Hepatocyte (in vitro differentiated cells): ENCODE measurements around the gene ANKS1B. TPM values are rescaled to one million over a fixed set of nuclear protein-coding genes. Genes with fewer than 3 reads are reported as not detected.
A peak's percentile ranks its signal among the peaks of the same experiment; 100 is the strongest.

Experiments
- DNase-seq: peaks from one replicate; pipeline ENCODE4 v3.0.0-alpha.2; 2016; ENCODE audit warnings: low spot score
- H2AFZ ChIP-seq: fragments of 200-600 bp; sonication (generic); 2 replicates; pipeline ENCODE4 v1.6.0; 2016; ENCODE audit warnings: antibody characterized with exemption, mild to moderate bottlenecking
- H3K27ac ChIP-seq: fragments of 200-600 bp; sonication (generic); 2 replicates; pipeline ENCODE4 v1.5.1; 2016; ENCODE audit warnings: mild to moderate bottlenecking
- H3K27me3 ChIP-seq: fragments of 200-600 bp; sonication (generic); 2 replicates; pipeline ENCODE4 v1.6.1; 2016
- H3K36me3 ChIP-seq: fragments of 200-600 bp; sonication (generic); replicated peaks from 2 replicates; pipeline ENCODE4 v1.5.1; 2016; ENCODE audit warnings: low read depth; ENCODE audit not compliant: insufficient read depth
- H3K4me1 ChIP-seq: fragments of 200-600 bp; sonication (generic); 2 replicates; pipeline ENCODE4 v1.5.1; 2016; ENCODE audit warnings: mild to moderate bottlenecking, moderate library complexity; ENCODE audit not compliant: insufficient read depth
- H3K4me2 ChIP-seq: fragments of 200-600 bp; sonication (generic); 2 replicates; pipeline ENCODE4 v1.6.0; 2016
- H3K4me3 ChIP-seq: fragments of 200-600 bp; sonication (generic); 2 replicates; pipeline ENCODE4 v1.5.1; 2016; ENCODE audit warnings: mild to moderate bottlenecking
- H3K79me2 ChIP-seq: fragments of 200-600 bp; sonication (generic); 2 replicates; pipeline ENCODE4 v1.6.0; 2017; ENCODE audit warnings: mild to moderate bottlenecking
- H3K9me2 ChIP-seq: fragments of 200-600 bp; sonication (generic); replicated peaks from 2 replicates; pipeline ENCODE4 v1.6.0; 2017; ENCODE audit warnings: mild to moderate bottlenecking; ENCODE audit not compliant: insufficient read depth
- H3K9me3 ChIP-seq: fragments of 200-600 bp; sonication (generic); 2 replicates; pipeline ENCODE4 v1.5.1; 2016; ENCODE audit warnings: low read depth, mild to moderate bottlenecking
- H4K20me1 ChIP-seq: fragments of 200-600 bp; sonication (generic); 2 replicates; pipeline ENCODE4 v1.6.0; 2016; ENCODE audit warnings: mild to moderate bottlenecking; ENCODE audit not compliant: insufficient read depth, poor library complexity, severe bottlenecking
- CTCF ChIP-seq: fragments of 200-600 bp; sonication (generic); IDR thresholded peaks from 2 replicates; pipeline ENCODE4 v1.5.1; 2016; ENCODE audit warnings: antibody characterized with exemption, mild to moderate bottlenecking; ENCODE audit not compliant: poor library complexity
- EZH2 ChIP-seq: fragments of 200-600 bp; sonication (generic); IDR thresholded peaks from 2 replicates; pipeline ENCODE4 v1.6.1; 2016; ENCODE audit warnings: antibody characterized with exemption, mild to moderate bottlenecking, borderline replicate concordance
- EZH2phosphoT487 ChIP-seq: fragments of 200-600 bp; sonication (generic); IDR thresholded peaks from one replicate; pipeline ENCODE4 v1.6.1; 2018; ENCODE audit warnings: antibody characterized with exemption, mild to moderate bottlenecking, low read depth, moderate library complexity; ENCODE audit not compliant: unreplicated experiment, severe bottlenecking
- WGBS: methylation state at CpG from one replicate; pipeline ENCODE4 v1.1.6; 2016; ENCODE audit warnings: low lambda C conversion rate; ENCODE audit errors: missing lambda C conversion rate; 5-methylcytosine and 5-hydroxymethylcytosine counted together
- polyA plus RNA-seq: library from polyadenylated mRNA; unstranded; fragments of >200 nt; fragmentation: Nextera tagmentation; extraction: Ambion mirVana; gene quantifications from 2 replicates; pipeline ENCODE4 v1.2.1, GENCODE V29; 2016
- total RNA-seq: library from RNA; depleted of rRNA; stranded (reverse); fragments of >200 nt; gene quantifications from 2 replicates; pipeline ENCODE4 v1.2.3, GENCODE V29; 2014

ANKS1B gene
- total and polyA plus RNA-seq, 2 experiments from 2014 or later, result 1.6 to 2.2 TPM

DNA sequence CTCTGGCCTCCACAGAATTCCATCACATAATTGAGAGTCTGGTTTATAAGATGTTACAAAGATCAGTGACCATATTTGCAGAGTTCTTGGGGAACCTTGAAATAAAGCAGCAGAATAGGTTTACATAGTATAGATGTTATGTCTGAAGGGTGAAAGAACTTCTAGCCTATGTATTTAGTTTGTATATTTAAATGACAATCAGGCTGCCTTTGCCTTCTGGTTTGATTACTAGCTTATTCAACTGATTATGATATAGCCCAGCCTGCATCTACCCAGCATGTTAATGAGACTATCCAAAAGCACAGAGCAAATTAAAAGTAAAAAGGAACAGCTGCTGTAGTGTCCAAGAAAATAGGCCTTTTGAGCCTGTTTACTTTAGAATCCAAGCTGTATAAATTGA, 1254.3 kb downstream of the ANKS1B start:
- H4K20me1 ChIP-seq, result no peaks in the 10 kb centered on the region
- no peak overlapping the region for H3K27ac ChIP-seq
- H3K4me3 ChIP-seq, result no peak overlapping the region
- no peaks in the 10 kb centered on the region for H3K36me3 ChIP-seq
- no peaks in the 10 kb centered on the region for H3K27me3 ChIP-seq
- H3K9me3 ChIP-seq, result no peaks in the 10 kb centered on the region
- no peaks in the 10 kb centered on the region for H3K4me1 ChIP-seq
- H3K4me2 ChIP-seq, result no peak overlapping the region
- TF ChIP-seq CTCF (no peak), EZH2 (no peak), EZH2phosphoT487 (no peak)
- H2AFZ ChIP-seq, result no peak overlapping the region
- no peaks in the 10 kb centered on the region for H3K9me2 ChIP-seq
- DNase-seq, result no peak
- no peaks in the 10 kb centered on the region for H3K79me2 ChIP-seq

DNA sequence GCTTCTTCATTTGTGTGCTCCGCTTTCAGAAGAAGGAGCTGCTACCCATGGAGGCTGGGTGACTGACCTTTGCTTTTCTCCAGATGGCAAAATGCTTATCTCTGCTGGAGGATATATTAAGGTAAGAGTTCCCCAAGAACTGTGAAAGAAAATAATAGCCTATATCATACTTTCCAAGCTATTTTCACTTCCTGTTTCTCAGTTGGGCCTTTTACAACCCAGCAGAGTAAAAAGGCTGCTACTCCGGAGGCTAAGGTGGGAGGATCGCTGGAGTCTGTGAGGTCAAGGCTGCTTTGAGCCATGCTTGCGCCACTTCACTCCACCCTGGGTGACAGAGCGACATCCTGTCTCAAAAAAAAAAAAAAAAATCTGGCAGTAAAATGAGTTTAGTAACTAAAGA, 1257.5 kb downstream of the ANKS1B start:
- no peaks in the 10 kb centered on the region for H3K9me3 ChIP-seq
- no peak overlapping the region for H3K4me3 ChIP-seq
- no peaks in the 10 kb centered on the region for H3K27me3 ChIP-seq
- TF ChIP-seq EZH2, result no peak
- TF ChIP-seq EZH2phosphoT487, result no peak
- TF ChIP-seq CTCF, result no peak
- no peak overlapping the region for H3K4me2 ChIP-seq
- WGBS, result 91% methylated on average over 5 of the region's 5 CpGs
- H3K9me2 ChIP-seq, result no peaks in the 10 kb centered on the region
- no peaks in the 10 kb centered on the region for H4K20me1 ChIP-seq
- no peak for DNase-seq
- H3K4me1 ChIP-seq, result no peaks in the 10 kb centered on the region
- no peaks in the 10 kb centered on the region for H3K36me3 ChIP-seq
- no peaks in the 10 kb centered on the region for H3K79me2 ChIP-seq
- H2AFZ ChIP-seq, result no peak overlapping the region
- no peak overlapping the region for H3K27ac ChIP-seq

DNA sequence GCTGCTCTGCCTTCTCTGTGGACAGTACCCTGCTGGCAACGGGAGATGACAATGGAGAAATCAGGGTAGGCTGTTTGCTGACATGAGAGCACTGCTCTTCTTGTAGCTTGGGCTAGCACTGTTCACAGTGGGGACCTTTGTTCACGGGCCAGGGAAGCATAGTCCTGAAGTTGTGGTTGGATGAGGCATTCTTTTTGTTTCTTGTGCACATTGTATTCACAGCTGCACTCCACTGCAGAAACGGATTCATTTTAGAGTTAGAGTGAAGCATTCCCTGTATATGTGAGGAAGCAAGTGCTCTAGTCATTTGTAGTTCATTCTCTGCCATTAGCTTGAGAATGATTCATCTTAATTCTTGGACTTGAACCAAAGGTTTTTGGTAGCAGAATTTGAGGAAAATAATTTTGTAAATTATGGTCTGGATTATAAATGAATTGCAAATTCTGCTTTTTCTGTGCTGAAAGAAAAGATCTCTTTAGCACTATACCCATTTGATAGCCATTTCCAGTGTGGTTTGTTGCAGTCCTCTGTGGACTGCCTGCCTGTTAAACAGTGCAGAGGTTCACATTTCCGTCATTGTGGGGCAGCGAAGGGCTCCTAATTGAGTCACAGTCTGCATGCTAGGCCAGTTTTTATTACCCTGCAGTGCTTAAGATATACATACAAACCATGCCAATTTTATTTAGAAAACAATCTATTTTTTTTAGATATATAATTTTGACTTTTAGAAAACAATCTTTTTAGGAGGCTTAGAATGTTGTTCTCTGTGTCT, 1259.1 kb downstream of the ANKS1B start:
- no peaks in the 10 kb centered on the region for H3K4me1 ChIP-seq
- H3K4me3 ChIP-seq, result no peak overlapping the region
- H3K79me2 ChIP-seq, result no peaks in the 10 kb centered on the region
- H3K4me2 ChIP-seq, result no peak overlapping the region
- no peaks in the 10 kb centered on the region for H3K9me2 ChIP-seq
- peak; percentile 73 for DNase-seq
- 65% methylated on average over 5 of the region's 5 CpGs for WGBS
- no peak overlapping the region for H3K27ac ChIP-seq
- H3K9me3 ChIP-seq, result no peaks in the 10 kb centered on the region
- no peak overlapping the region for H2AFZ ChIP-seq
- H4K20me1 ChIP-seq, result no peaks in the 10 kb centered on the region
- no peaks in the 10 kb centered on the region for H3K27me3 ChIP-seq
- H3K36me3 ChIP-seq, result no peaks in the 10 kb centered on the region
- TF ChIP-seq CTCF (peak; percentile 65), EZH2phosphoT487 (no peak)
